Measurements from ENCODE around the gene RAX2. TPM values are rescaled to one million over a fixed set of nuclear protein-coding genes. Genes with fewer than 3 reads are reported as not detected.

RAX2 gene
- total and polyA plus RNA-seq, 2 of the 8 experiments (the other 6 are each of a cell fraction or from before 2014, with no cell fraction given), result 0.08 TPM; not detected in 1

- no peak overlapping the region for H3K9ac ChIP-seq (replicated peaks in 1 of 4; ENCODE audit: extremely low read depth in 1 of 4, low read depth in 3 of 4, low read length in 3 of 4)
- WGBS, 2 experiments (ENCODE audit: extremely low coverage in 1 of 2, insufficient coverage in 1 of 2, insufficient read length in 1 of 2, insufficient replicate concordance in 2 of 2, low coverage in 1 of 2, low lambda C conversion rate in 2 of 2, missing lambda C conversion rate in 1 of 2), result 59% methylated on average over 5 of the region's 8 CpGs; no CpG with 5 or more reads in 1 of the 2 experiments
These were observed 48.1 kb downstream of the RAX2 start for GRCh38 chr19:3723883-3724282.

More at GRCh38 chr19:3723883-3724282, 48.1 kb downstream of the RAX2 start:
- DNase-seq (ENCODE audit: low read depth in 1 of 2, low spot score in 2 of 2), result no peak
- ChIA-PET POLR2A (ENCODE audit: partially characterized antibody) (interaction anchor here (1.1 to 1.3 kb wide), 2 partner anchors 39 to 261 kb away, joined by 5 read pairs; partner anchors contain the start of genes EEF2 and MRPL54), CTCF (ENCODE audit: partially characterized antibody) (interaction anchor here (0.6 to 1.3 kb wide), 4 partner anchors 12 to 91 kb away, joined by 3 read pairs; partner anchors contain the start of gene TJP3)
- FAIRE-seq, result no peak
- peaks cover 8% of the 10 kb centered on the region; the same call in 1 of the 2 replicates for H3K23me2 ChIP-seq (ENCODE audit: low read depth, low read length)
- peak overlapping the region; percentile 1 for H4K5ac ChIP-seq (ENCODE audit: insufficient read length, low read depth, low read length)
- no peaks in the 10 kb centered on the region for H3K79me2 ChIP-seq (ENCODE audit: control insufficient read depth in 1 of 2, insufficient read depth in 2 of 2, low read length in 2 of 2)
- H2BK12ac ChIP-seq (ENCODE audit: low read depth, low read length), result peak overlapping the region; percentile 1; the same call in 1 of the 2 replicates
- no peak overlapping the region for H2AFZ ChIP-seq (ENCODE audit: low read length)
- H4K20me1 ChIP-seq (replicated peaks in 1 of 2; ENCODE audit: control insufficient read depth in 1 of 2, insufficient read depth in 2 of 2, low read length in 2 of 2), result no peaks in the 10 kb centered on the region
- no peak overlapping the region for H2AK5ac ChIP-seq (ENCODE audit: low read depth, low read length)
- H4K91ac ChIP-seq (replicated peaks; ENCODE audit: insufficient read length, low read length), result no peak overlapping the region
- H3K79me1 ChIP-seq (ENCODE audit: low read depth, low read length), result no peaks in the 10 kb centered on the region
- H2BK15ac ChIP-seq (ENCODE audit: low read length), result no peak overlapping the region
- H3K4me2 ChIP-seq (ENCODE audit: insufficient read depth in 1 of 2, low read depth in 2 of 2, low read length in 2 of 2), result peak overlapping the region; percentile 12 to 87; a peak in 3 of 4 replicates
- peaks cover 0 to 3% (median 0%) of the 10 kb centered on the region in 4 experiments; a peak in 2 of 7 replicates for H3K27me3 ChIP-seq (replicated peaks in 1 of 4; ENCODE audit: control insufficient read depth in 3 of 4, extremely low read depth in 1 of 4, insufficient read depth in 3 of 4, low read length in 3 of 4)
- no peaks in the 10 kb centered on the region for H3K36me3 ChIP-seq (ENCODE audit: control insufficient read depth in 2 of 4, insufficient read depth in 4 of 4, low read length in 3 of 4)
- no peak overlapping the region for H3K27ac ChIP-seq (ENCODE audit: low read depth, low read length)
- TF ChIP-seq USF2 (IDR thresholded peaks at IDR 0.05; ENCODE audit: low read length) (no peak), POLR2A (IDR thresholded peaks at IDR 0.05; ENCODE audit: control extremely low read depth in 1 of 2, low read depth in 2 of 2, low read length in 2 of 2) (no peak), PHF8 (conservative IDR thresholded peaks at IDR 0.05; ENCODE audit: low read depth, low read length) (no peak), TEAD4 (IDR thresholded peaks at IDR 0.05; ENCODE audit: low read depth, low read length) (no peak), ASH2L (IDR thresholded peaks at IDR 0.05; ENCODE audit: low read length) (no peak), TCF12 (IDR thresholded peaks at IDR 0.05; ENCODE audit: low read depth, low read length) (no peak)
- peak overlapping the region in 1 of 4 experiments; percentile 10; a peak in 1 of 8 replicates for H3K4me3 ChIP-seq (ENCODE audit: extremely low read depth in 1 of 4, insufficient read depth in 2 of 4, low read depth in 3 of 4, low read length in 4 of 4)
- no peak overlapping the region for H2BK120ac ChIP-seq (replicated peaks; ENCODE audit: low read depth, low read length)
- peaks cover 0 to 16% (median 10%) of the 10 kb centered on the region in 4 experiments; a peak in 6 of 7 replicates for H3K4me1 ChIP-seq (replicated peaks in 1 of 4; ENCODE audit: control insufficient read depth in 3 of 4, insufficient read depth in 4 of 4, low read length in 3 of 4)
- no peaks in the 10 kb centered on the region for H3K9me3 ChIP-seq (ENCODE audit: insufficient read depth in 2 of 2, low read depth in 1 of 2, low read length in 1 of 2)
- 0 out of 2 replicates have a peak overlapping the region, but pooled peaks have one; percentile 17 for H2BK20ac ChIP-seq (ENCODE audit: low read length)
- no peak overlapping the region for H3K23ac ChIP-seq (ENCODE audit: insufficient read length)
- no peak overlapping the region for H3K56ac ChIP-seq (replicated peaks; ENCODE audit: insufficient read length, low read depth, low read length)
- no peak overlapping the region for H2BK5ac ChIP-seq (ENCODE audit: low read depth, low read length)
- no peak overlapping the region for H3K4ac ChIP-seq (replicated peaks; ENCODE audit: insufficient read length, low read depth, low read length)
- H4K8ac ChIP-seq (ENCODE audit: extremely low read depth, insufficient read depth, low read length), result no peak overlapping the region
- H3K14ac ChIP-seq (ENCODE audit: insufficient read length), result no peak overlapping the region
- no peak overlapping the region; the same call in 1 of the 2 replicates for H3K18ac ChIP-seq (ENCODE audit: extremely low read depth, low read length)
